Karpas-422 (cell line): ENCODE measurements around the gene THOC5. TPM values are rescaled to one million over a fixed set of nuclear protein-coding genes. Genes with fewer than 3 reads are reported as not detected.

Experiments used
- DNase-seq: peaks from one replicate; pipeline ENCODE4 v3.0.0-alpha.2; 2015
- H2AFZ ChIP-seq: fragments of 200-600 bp; sonication (generic); 2 replicates; pipeline ENCODE4 v1.6.1; 2014; ENCODE audit warnings: antibody characterized with exemption, low read length, mixed read lengths
- H3K27ac ChIP-seq: fragments of 200-600 bp; sonication (generic); 2 replicates; pipeline ENCODE4 v1.5.1; 2014; ENCODE audit warnings: mild to moderate bottlenecking, low read length, moderate library complexity
- H3K27me3 ChIP-seq: fragments of 200-600 bp; sonication (generic); 2 replicates; pipeline ENCODE4 v1.6.1; 2014; ENCODE audit warnings: low read length, mixed read lengths
- H3K36me3 ChIP-seq: fragments of 200-600 bp; sonication (generic); 2 replicates; pipeline ENCODE4 v1.6.1; 2014; ENCODE audit warnings: low read length, mixed read lengths; ENCODE audit not compliant: insufficient read depth
- H3K4me1 ChIP-seq: fragments of 200-600 bp; sonication (generic); 2 replicates; pipeline ENCODE4 v1.6.1; 2014; ENCODE audit warnings: mild to moderate bottlenecking, low read length, mixed read lengths
- H3K4me2 ChIP-seq: fragments of 200-600 bp; sonication (generic); 2 replicates; pipeline ENCODE4 v1.6.1; 2014; ENCODE audit warnings: low read length, low read depth, mild to moderate bottlenecking; ENCODE audit not compliant: poor library complexity, severe bottlenecking
- H3K4me3 ChIP-seq: fragments of 200-600 bp; sonication (generic); 2 replicates; pipeline ENCODE4 v1.5.1; 2014; ENCODE audit warnings: mild to moderate bottlenecking, antibody characterized with exemption, low read length, mixed read lengths
- H3K79me2 ChIP-seq: fragments of 200-600 bp; sonication (generic); 2 replicates; pipeline ENCODE4 v1.6.1; 2014; ENCODE audit warnings: mild to moderate bottlenecking, low read length, mixed read lengths
- H3K9ac ChIP-seq: fragments of 200-600 bp; sonication (generic); 2 replicates; pipeline ENCODE4 v1.6.0; 2014; ENCODE audit warnings: low read length
- H3K9me2 ChIP-seq: fragments of 200-600 bp; sonication (generic), shearing (Covaris generic); replicated peaks from 2 replicates; pipeline ENCODE4 v1.6.0; 2014; ENCODE audit warnings: mild to moderate bottlenecking, low read length, moderate library complexity; ENCODE audit not compliant: insufficient read depth
- H3K9me3 ChIP-seq: fragments of 300-700, 200-600 bp; sonication (generic); 2 replicates; pipeline ENCODE4 v1.6.1; 2014; ENCODE audit warnings: low read length, mixed read lengths
- H4K20me1 ChIP-seq: fragments of 200-600 bp; sonication (generic); 2 replicates; pipeline ENCODE4 v1.6.1; 2014; ENCODE audit warnings: mild to moderate bottlenecking, antibody characterized with exemption, low read length, low read depth; ENCODE audit not compliant: insufficient read depth
- total RNA-seq: library from RNA; depleted of rRNA; stranded (reverse); fragments of >200 nt; shearing (Covaris generic); gene quantifications from 2 replicates; pipeline ENCODE4 v1.2.3, GENCODE V29; 2014; ENCODE audit warnings: low replicate concordance

THOC5 gene
- total RNA-seq, 1 experiment from 2014 or later: 54.0 TPM

DNA sequence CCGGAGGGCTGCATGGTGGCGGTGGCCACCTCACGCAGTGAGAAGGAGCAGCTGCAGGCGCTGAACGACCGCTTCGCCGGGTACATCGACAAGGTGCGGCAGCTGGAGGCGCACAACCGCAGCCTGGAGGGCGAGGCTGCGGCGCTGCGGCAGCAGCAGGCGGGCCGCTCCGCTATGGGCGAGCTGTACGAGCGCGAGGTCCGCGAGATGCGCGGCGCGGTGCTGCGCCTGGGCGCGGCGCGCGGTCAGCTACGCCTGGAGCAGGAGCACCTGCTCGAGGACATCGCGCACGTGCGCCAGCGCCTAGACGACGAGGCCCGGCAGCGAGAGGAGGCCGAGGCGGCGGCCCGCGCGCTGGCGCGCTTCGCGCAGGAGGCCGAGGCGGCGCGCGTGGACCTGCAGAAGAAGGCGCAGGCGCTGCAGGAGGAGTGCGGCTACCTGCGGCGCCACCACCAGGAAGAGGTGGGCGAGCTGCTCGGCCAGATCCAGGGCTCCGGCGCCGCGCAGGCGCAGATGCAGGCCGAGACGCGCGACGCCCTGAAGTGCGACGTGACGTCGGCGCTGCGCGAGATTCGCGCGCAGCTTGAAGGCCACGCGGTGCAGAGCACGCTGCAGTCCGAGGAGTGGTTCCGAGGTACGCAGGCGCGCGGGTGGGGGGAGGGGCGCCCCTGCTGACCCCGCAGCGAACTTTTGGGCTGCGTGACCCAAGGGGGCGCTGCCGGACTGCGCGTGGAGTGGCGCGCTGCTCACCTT lies 72.9 kb downstream of the THOC5 start:
- Histone ChIP-seq H3K4me3 (no peak overlapping the region), H3K4me2 (no peak overlapping the region)
- no peak for DNase-seq

DNA sequence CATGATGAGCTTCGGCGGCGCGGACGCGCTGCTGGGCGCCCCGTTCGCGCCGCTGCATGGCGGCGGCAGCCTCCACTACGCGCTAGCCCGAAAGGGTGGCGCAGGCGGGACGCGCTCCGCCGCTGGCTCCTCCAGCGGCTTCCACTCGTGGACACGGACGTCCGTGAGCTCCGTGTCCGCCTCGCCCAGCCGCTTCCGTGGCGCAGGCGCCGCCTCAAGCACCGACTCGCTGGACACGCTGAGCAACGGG lies 73.4 kb downstream of the THOC5 start:
- H3K79me2 ChIP-seq: no peaks in the 10 kb centered on the region
- H3K4me1 ChIP-seq: peaks cover 24% of the 10 kb centered on the region
- H3K9me3 ChIP-seq: no peaks in the 10 kb centered on the region
- H4K20me1 ChIP-seq: peaks cover 22% of the 10 kb centered on the region; the same call in 1 of the 2 replicates
- no peak overlapping the region for H3K27ac ChIP-seq
- no peak for DNase-seq
- no peak overlapping the region for H2AFZ ChIP-seq
- no peaks in the 10 kb centered on the region for H3K36me3 ChIP-seq
- no peaks in the 10 kb centered on the region for H3K27me3 ChIP-seq
- H3K9ac ChIP-seq: no peak overlapping the region
- H3K4me2 ChIP-seq: no peak overlapping the region
- no peak overlapping the region for H3K4me3 ChIP-seq
- H3K9me2 ChIP-seq: no peaks in the 10 kb centered on the region

More for the DNA sequence above, 72.9 kb downstream of the THOC5 start:
- no peaks in the 10 kb centered on the region for H3K36me3 ChIP-seq
- H3K79me2 ChIP-seq: no peaks in the 10 kb centered on the region
- peaks cover 19% of the 10 kb centered on the region for H3K4me1 ChIP-seq
- no peaks in the 10 kb centered on the region for H3K27me3 ChIP-seq
- H3K9me2 ChIP-seq: no peaks in the 10 kb centered on the region
- peaks cover 22% of the 10 kb centered on the region; the same call in 1 of the 2 replicates for H4K20me1 ChIP-seq
- no peaks in the 10 kb centered on the region for H3K9me3 ChIP-seq
- no peak overlapping the region for H3K27ac ChIP-seq
- H3K9ac ChIP-seq: no peak overlapping the region
- no peak overlapping the region for H2AFZ ChIP-seq

DNA sequence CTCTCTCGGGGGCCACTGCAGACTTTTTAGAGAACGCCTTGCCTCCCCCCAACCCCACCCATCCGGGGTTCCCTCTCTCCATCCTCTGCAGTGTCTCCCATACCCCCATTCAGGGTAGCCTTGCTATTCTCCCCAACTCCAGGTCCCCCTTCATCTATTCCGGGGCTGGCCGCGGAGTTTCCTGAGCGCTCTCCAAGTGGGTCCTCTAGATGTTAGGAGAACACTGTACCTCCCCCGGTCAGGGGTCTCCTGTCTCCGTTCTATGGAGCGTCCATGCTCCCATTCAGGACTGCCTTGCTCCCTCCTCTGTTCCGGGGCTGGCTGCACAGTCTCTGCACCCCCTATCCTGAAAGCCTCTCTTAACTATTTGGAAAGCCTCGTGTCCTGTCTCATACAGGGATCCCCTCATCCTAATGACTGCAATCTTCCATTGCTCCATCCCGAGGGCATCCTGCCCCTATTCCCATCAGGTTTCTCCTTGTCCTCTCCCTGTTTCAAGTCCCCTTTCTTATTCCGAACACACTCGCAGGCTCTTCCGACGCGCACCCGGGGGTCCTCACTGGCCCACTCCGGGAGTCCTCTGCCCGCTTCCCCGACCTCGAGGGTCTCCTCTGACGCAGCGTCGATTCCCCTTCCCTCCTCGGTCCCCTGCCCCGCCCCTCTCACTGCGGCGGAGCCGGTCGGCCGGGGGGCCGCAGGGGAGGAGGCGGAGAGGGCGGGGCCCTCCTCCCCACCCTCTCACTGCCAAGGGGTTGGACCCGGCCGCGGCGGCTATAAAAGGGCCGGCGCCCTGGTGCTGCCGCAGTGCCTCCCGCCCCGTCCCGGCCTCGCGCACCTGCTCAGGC lies 73.9 kb downstream of the THOC5 start, which contains the start of gene NEFH:
Gene NEFH, plus strand, starts transcription at position 802 of the 845 bp plus-strand sequence. CDS start 45 bp downstream, outside the sequence.
- Histone ChIP-seq H3K9ac (no peak within 1 kb of the TSS), H3K79me2 (no peaks in the 10 kb centered on the region), H3K9me3 (no peaks in the 10 kb centered on the region), H3K4me2 (no peak within 1 kb of the TSS), H2AFZ (no peak within 1 kb of the TSS), H3K36me3 (no peaks in the 10 kb centered on the region), H3K4me1 (peaks cover 25% of the 10 kb centered on the region), H3K4me3 (no peak within 1 kb of the TSS), H3K27me3 (no peaks in the 10 kb centered on the region), H4K20me1 (peaks cover 22% of the 10 kb centered on the region; the same call in 1 of the 2 replicates), H3K9me2 (no peaks in the 10 kb centered on the region), H3K27ac (no peak within 1 kb of the TSS)
- no peak for DNase-seq

DNA sequence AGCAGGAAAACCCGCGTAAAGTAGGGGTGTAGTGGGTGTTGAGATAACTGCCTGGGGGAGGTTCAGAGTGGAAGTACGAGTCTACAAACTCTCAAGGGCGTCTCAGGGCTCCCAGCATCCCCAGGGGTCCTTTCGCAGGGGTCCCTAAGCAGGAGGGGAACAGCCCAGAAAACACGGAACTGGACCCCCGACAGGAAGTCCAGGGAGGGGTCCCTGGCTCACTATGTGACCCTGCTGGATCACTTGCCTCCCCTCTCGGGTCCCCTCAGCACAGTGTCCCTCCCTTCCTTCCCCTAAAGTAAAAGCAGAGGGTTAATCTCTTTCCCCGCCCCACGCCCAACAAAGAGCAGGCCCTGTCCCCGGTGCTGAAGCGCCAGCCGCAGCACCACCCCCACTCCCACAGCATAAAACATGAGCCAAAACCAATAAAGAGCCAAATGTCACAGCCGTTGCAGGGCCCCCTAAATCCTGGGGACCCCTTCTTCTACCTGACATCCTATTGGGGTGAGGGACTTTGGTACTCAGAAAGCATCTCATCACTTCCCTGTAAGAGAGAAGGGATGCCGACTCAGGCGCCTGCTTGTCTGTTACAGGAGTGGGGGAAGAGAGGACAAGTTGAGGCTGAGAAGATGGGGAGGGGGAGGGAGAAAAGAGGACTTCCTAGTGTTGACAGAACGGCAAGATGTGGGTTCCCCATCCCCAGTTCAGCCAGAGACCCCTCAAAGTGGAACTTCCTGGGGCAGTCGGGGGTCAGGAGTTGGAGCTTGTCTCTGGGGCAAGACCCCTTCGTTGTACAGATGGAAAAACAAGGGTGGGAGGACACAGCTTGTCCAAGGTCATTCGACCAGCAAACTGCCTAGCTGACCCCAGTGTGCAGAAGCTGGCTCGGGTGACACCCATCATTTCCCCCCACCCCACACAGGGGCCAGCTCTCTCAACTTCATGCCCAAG lies 75.0 kb downstream of the THOC5 start:
- Histone ChIP-seq H3K4me1 (peaks cover 25% of the 10 kb centered on the region), H2AFZ (no peak overlapping the region), H3K27me3 (no peaks in the 10 kb centered on the region), H3K79me2 (no peaks in the 10 kb centered on the region), H3K4me3 (no peak overlapping the region), H3K9me2 (no peaks in the 10 kb centered on the region), H3K27ac (no peak overlapping the region), H3K36me3 (no peaks in the 10 kb centered on the region), H3K9me3 (no peaks in the 10 kb centered on the region), H3K9ac (no peak overlapping the region), H4K20me1 (peaks cover 28% of the 10 kb centered on the region; the same call in 1 of the 2 replicates), H3K4me2 (no peak overlapping the region)
- peak; percentile 74 for DNase-seq

DNA sequence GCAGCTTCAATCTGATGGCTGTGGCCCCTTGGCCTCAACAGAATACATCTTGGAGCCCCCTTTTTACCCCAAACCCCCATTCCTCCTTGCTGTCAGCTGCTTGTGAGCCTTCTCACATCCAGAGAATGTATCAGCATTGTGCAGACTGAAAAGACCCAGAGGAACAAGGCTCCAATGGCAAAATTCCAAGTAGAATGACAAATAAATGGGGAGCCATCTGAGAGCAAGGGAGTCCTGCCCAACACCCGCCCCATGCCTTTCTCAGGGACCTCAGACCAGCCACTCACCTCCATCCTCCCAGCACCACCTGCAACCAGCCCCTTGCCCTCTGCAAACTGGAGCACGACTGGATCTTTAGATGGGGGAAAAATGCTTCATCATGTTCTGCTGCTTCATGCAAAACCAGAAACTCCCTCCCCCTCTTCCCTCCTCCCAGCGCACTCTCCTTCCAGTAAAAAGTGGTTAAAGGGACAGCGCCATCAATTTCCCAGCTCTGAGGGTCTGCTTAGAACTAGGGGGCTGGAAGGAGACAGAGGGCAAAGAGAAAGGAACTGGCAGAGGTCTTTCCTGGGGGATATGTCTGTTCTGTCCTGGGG lies 75.7 kb downstream of the THOC5 start:
- no peak overlapping the region for H3K4me2 ChIP-seq
- no peaks in the 10 kb centered on the region for H3K36me3 ChIP-seq
- H3K9ac ChIP-seq: no peak overlapping the region
- peaks cover 28% of the 10 kb centered on the region; the same call in 1 of the 2 replicates for H4K20me1 ChIP-seq
- no peak overlapping the region for H2AFZ ChIP-seq
- no peak overlapping the region for H3K27ac ChIP-seq
- no peaks in the 10 kb centered on the region for H3K27me3 ChIP-seq
- H3K9me3 ChIP-seq: no peaks in the 10 kb centered on the region
- no peak for DNase-seq
- H3K9me2 ChIP-seq: no peaks in the 10 kb centered on the region
- H3K4me1 ChIP-seq: peaks cover 25% of the 10 kb centered on the region
- H3K4me3 ChIP-seq: no peak overlapping the region
- H3K79me2 ChIP-seq: no peaks in the 10 kb centered on the region

DNA sequence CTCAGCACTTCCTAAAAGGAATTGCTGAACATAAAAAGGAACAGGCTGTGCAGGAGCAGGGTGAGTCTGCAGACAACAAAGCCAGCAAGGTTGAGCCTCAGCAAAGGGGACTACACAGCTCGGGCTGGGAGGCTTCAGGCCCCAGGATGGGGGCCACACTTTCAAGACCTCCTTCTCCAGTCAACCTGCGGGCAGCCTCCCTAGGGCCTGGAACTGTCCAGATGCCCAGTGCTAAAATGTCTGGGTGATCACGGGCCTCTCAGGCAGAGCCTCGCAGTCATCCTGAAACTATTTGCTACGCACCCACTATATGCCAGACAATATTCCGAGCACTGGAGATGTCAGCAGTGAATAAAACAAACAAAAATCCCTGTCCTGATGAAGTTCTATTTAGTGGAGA lies 77.4 kb downstream of the THOC5 start:
- no peak overlapping the region for H3K9ac ChIP-seq
- H3K79me2 ChIP-seq: no peaks in the 10 kb centered on the region
- H3K36me3 ChIP-seq: no peaks in the 10 kb centered on the region
- peak overlapping the region; percentile 53 for H3K4me2 ChIP-seq
- no peak overlapping the region for H3K27ac ChIP-seq
- peaks cover 25% of the 10 kb centered on the region for H3K4me1 ChIP-seq
- H3K4me3 ChIP-seq: no peak overlapping the region
- H4K20me1 ChIP-seq: peaks cover 26% of the 10 kb centered on the region; the same call in 1 of the 2 replicates
- H3K9me3 ChIP-seq: no peaks in the 10 kb centered on the region
- no peak for DNase-seq
- H3K9me2 ChIP-seq: no peaks in the 10 kb centered on the region
- no peak overlapping the region for H2AFZ ChIP-seq
- no peaks in the 10 kb centered on the region for H3K27me3 ChIP-seq

DNA sequence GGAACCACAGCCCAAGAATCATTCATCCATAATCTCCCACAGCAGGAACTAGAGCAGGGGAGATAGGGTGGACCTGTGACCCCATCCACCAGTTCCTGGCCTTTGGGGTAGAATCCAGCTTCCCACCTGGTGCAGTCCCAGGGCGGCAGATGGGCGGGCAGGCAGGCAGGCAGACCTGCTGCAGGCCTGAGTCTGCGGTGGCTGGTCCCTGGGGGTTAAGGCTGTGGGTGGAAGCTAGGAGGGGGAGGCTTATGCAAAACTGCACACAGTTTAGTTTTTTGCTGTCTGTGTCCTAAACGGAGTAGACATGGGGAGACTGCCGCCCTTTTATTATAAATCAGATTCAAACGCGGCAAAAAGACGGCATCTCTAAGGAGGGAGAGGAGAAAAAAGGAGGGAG lies 78.0 kb downstream of the THOC5 start:
- Histone ChIP-seq H3K9ac (no peak overlapping the region), H4K20me1 (peaks cover 25% of the 10 kb centered on the region; the same call in 1 of the 2 replicates), H3K4me3 (no peak overlapping the region), H3K27me3 (no peaks in the 10 kb centered on the region), H3K79me2 (no peaks in the 10 kb centered on the region), H3K4me1 (peaks cover 25% of the 10 kb centered on the region), H2AFZ (no peak overlapping the region), H3K9me3 (no peaks in the 10 kb centered on the region), H3K9me2 (no peaks in the 10 kb centered on the region), H3K27ac (no peak overlapping the region), H3K4me2 (peak overlapping the region; percentile 53), H3K36me3 (no peaks in the 10 kb centered on the region)
- peak; percentile 92 for DNase-seq
